ENCODE data around the gene TTC39A.

DNA sequence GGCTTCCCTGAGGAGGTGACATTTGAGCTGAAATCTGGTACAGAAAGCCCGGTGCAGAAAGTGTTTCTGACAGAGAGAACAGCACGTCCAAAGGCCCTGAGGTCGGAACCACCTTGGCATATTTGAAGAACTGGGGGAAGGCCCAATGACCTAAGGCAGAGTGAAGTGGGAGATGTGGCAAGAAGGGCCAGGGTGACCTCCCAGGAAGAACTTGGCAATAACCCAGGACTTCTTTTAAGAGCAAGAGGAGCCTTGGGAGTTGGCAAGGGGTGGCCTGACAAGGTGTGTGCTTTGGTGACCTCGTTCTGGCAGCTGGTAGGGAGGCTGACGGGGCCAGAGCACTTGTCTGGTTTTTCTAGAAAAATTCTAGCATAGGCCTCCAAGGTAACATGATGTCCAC is 23.4 kb downstream of the TTC39A start:
- TF ChIP-seq, protein P1, sequence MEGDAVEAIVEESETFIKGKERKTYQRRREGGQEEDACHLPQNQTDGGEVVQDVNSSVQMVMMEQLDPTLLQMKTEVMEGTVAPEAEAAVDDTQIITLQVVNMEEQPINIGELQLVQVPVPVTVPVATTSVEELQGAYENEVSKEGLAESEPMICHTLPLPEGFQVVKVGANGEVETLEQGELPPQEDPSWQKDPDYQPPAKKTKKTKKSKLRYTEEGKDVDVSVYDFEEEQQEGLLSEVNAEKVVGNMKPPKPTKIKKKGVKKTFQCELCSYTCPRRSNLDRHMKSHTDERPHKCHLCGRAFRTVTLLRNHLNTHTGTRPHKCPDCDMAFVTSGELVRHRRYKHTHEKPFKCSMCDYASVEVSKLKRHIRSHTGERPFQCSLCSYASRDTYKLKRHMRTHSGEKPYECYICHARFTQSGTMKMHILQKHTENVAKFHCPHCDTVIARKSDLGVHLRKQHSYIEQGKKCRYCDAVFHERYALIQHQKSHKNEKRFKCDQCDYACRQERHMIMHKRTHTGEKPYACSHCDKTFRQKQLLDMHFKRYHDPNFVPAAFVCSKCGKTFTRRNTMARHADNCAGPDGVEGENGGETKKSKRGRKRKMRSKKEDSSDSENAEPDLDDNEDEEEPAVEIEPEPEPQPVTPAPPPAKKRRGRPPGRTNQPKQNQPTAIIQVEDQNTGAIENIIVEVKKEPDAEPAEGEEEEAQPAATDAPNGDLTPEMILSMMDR (IDR thresholded peaks at IDR 0.05): no peak
- TF ChIP-seq POLR2A (IDR thresholded peaks at IDR 0.05): no peak
